Measurements from ENCODE around the gene CAMK1G. TPM values are rescaled to one million over a fixed set of nuclear protein-coding genes. Genes with fewer than 3 reads are reported as not detected.

Gene CAMK1G
- total and polyA plus RNA-seq, 10 of the 15 experiments (the other 5 are each of a cell fraction or from before 2014, with no cell fraction given), result 0.18 to 0.20 TPM; not detected in 8

DNA sequence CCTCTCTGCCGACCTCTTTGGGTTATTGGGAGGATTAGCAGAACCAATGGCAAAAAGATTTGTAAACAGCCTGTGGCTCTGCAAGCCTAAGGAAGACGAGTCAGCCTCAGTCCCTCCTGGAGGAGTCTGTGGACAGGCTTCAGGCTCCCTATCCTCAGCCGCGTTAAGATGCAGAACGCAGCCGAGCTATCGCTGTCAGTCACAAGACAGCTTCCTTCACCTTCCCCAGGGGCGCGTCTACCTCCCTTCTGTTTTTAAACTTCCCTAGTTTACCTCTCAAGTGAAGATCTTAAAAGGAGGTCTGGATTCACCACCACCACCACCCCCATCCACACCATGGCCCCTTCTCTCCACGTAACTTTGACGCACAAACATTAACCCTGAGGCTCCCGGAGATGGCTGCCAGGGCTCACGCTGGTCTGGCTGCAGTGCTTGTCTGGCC, 738 bp downstream of the CAMK1G start:
- H2AFZ ChIP-seq (ENCODE audit: control insufficient read depth, low read depth, low read length), result no peak overlapping the region
- intact Hi-C loops (cut with micrococcal nuclease; ENCODE audit: unreplicated experiment), result no loop called here
- H3K36me3 ChIP-seq (ENCODE audit: control insufficient read depth in 2 of 2, insufficient read depth in 2 of 2, low read length in 1 of 2), result no peaks in the 10 kb centered on the region
- ChIA-PET SMC1A (ENCODE audit: uncharacterized antibody, unreplicated experiment) (interaction anchor here (0.7 to 1.3 kb wide), 3 partner anchors 11 to 164 kb away, joined by 3 to 4 read pairs (median 3); no protein-coding TSS in a partner anchor), POLR2A (no interaction called here), CTCF (interaction anchor here (0.5 to 24.2 kb wide), 8 partner anchors 15 to 164 kb away, joined by 3 to 307 read pairs (median 6); no protein-coding TSS in a partner anchor), RAD21 (ENCODE audit: unreplicated experiment) (interaction anchor here (0.8 kb wide), 1 partner anchor 43 kb away, joined by 3 read pairs; no protein-coding TSS in a partner anchor)
- H3K4me1 ChIP-seq (ENCODE audit: control insufficient read depth, insufficient read depth, low read length), result no peaks in the 10 kb centered on the region
- H3K27ac ChIP-seq (ENCODE audit: control insufficient read depth, insufficient read depth), result no peak overlapping the region
- no peaks in the 10 kb centered on the region for H4K20me1 ChIP-seq (ENCODE audit: control insufficient read depth, insufficient read depth)
- ATAC-seq (no peak), DNase-seq (ENCODE audit: low read depth, low spot score) (no peak), FAIRE-seq (no peak)
- peaks cover 6 to 12% of the 10 kb centered on the region in 2 experiments for H3K27me3 ChIP-seq (replicated peaks in 1 of 2; ENCODE audit: control insufficient read depth in 2 of 2, insufficient read depth in 2 of 2, low read length in 1 of 2)
- no peaks in the 10 kb centered on the region; the same call in 2 of the 3 replicates for H3K9me3 ChIP-seq (replicated peaks; ENCODE audit: control insufficient read depth, insufficient read depth, low read length)
- H3K79me2 ChIP-seq (ENCODE audit: control insufficient read depth, insufficient read depth, low read length), result no peaks in the 10 kb centered on the region
- H3K9ac ChIP-seq (ENCODE audit: control insufficient read depth, insufficient read depth, low read length), result no peak overlapping the region
- H3K4me3 ChIP-seq, result no peak overlapping the region
- no peak overlapping the region for H3K4me2 ChIP-seq (ENCODE audit: control insufficient read depth, insufficient read depth)
- TF ChIP-seq NBN (IDR thresholded peaks at IDR 0.05) (no peak), RBBP5 (conservative IDR thresholded peaks at IDR 0.05) (no peak), IRF3 (IDR thresholded peaks at IDR 0.05) (no peak), ESRRA (IDR thresholded peaks at IDR 0.05; ENCODE audit: low read length) (no peak), NFYA (IDR thresholded peaks at IDR 0.05; ENCODE audit: borderline replicate concordance, low read depth, low read length) (no peak), NR2F1 (conservative IDR thresholded peaks at IDR 0.05) (no peak), MTA3 (IDR thresholded peaks at IDR 0.05; ENCODE audit: borderline replicate concordance, low read length) (no peak), DPF2 (IDR thresholded peaks at IDR 0.05) (no peak), EGR1 (IDR thresholded peaks at IDR 0.05; ENCODE audit: borderline replicate concordance in 1 of 2, low read depth in 2 of 2, low read length in 2 of 2) (no peak), USF2 (IDR thresholded peaks at IDR 0.05; ENCODE audit: borderline replicate concordance, low read depth, low read length) (no peak), TAF1 (IDR thresholded peaks at IDR 0.05; ENCODE audit: borderline replicate concordance, low read depth, low read length) (no peak), FOXK2 (IDR thresholded peaks at IDR 0.05) (no peak), PAX5 (IDR thresholded peaks at IDR 0.05; ENCODE audit: borderline replicate concordance, low read depth, low read length) (no peak), NFIC (IDR thresholded peaks at IDR 0.05; ENCODE audit: low read depth, low read length) (no peak), ATF7 (IDR thresholded peaks at IDR 0.05; ENCODE audit: low read depth) (no peak), NR2C1 (IDR thresholded peaks at IDR 0.05) (no peak), ZNF274 (IDR thresholded peaks at IDR 0.05; ENCODE audit: insufficient read depth, insufficient read length) (no peak)
- TF ChIP-seq, protein P1, sequence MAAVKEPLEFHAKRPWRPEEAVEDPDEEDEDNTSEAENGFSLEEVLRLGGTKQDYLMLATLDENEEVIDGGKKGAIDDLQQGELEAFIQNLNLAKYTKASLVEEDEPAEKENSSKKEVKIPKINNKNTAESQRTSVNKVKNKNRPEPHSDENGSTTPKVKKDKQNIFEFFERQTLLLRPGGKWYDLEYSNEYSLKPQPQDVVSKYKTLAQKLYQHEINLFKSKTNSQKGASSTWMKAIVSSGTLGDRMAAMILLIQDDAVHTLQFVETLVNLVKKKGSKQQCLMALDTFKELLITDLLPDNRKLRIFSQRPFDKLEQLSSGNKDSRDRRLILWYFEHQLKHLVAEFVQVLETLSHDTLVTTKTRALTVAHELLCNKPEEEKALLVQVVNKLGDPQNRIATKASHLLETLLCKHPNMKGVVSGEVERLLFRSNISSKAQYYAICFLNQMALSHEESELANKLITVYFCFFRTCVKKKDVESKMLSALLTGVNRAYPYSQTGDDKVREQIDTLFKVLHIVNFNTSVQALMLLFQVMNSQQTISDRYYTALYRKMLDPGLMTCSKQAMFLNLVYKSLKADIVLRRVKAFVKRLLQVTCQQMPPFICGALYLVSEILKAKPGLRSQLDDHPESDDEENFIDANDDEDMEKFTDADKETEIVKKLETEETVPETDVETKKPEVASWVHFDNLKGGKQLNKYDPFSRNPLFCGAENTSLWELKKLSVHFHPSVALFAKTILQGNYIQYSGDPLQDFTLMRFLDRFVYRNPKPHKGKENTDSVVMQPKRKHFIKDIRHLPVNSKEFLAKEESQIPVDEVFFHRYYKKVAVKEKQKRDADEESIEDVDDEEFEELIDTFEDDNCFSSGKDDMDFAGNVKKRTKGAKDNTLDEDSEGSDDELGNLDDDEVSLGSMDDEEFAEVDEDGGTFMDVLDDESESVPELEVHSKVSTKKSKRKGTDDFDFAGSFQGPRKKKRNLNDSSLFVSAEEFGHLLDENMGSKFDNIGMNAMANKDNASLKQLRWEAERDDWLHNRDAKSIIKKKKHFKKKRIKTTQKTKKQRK (IDR thresholded peaks at IDR 0.05; ENCODE audit: low read depth, low read length), result no peak
- no TSS peak for BruUV-seq (replicated peaks)
- in situ Hi-C loops (cut with MboI), result no loop called here
- WGBS (ENCODE audit: insufficient coverage, insufficient replicate concordance, low lambda C conversion rate, missing lambda C conversion rate), result 66% methylated on average over 13 of the region's 13 CpGs

Measured in GM12878 (cell line).